Testis (tissue), 3 donors: ENCODE measurements around the gene MMP28. TPM values are rescaled to one million over a fixed set of nuclear protein-coding genes. Genes with fewer than 3 reads are reported as not detected.

Experiments
- DNase-seq: peaks from one replicate; pipeline ENCODE4 v3.0.0-alpha.2; 2019
- H3K27ac ChIP-seq, 2 donors: fragments of 200-600 bp; sonication (generic); one replicate each; pipeline ENCODE4 v1.5.1; 2019
- H3K27me3 ChIP-seq: fragments of 200-600 bp; sonication (generic); one replicate; pipeline ENCODE4 v1.5.1; 2019
- H3K36me3 ChIP-seq: fragments of 200-600 bp; sonication (generic); one replicate; pipeline ENCODE4 v1.5.1; 2017; ENCODE audit warnings: low read depth; ENCODE audit errors: missing control alignments
- H3K4me1 ChIP-seq: fragments of 200-600 bp; sonication (generic); one replicate; pipeline ENCODE4 v1.5.1; 2019
- H3K4me3 ChIP-seq, 2 donors: fragments of 200-600 bp; sonication (generic); one replicate each; pipeline ENCODE4 v1.5.1; 2017 to 2019
- H3K9me3 ChIP-seq: fragments of 200-600 bp; sonication (generic); one replicate; pipeline ENCODE4 v1.5.1; 2017
- CTCF ChIP-seq, 3 experiments: fragments of 450-650 bp in 2 of 3; fragments of 200-600 bp in 1 of 3; sonication (generic) in 1 of 3; IDR thresholded peaks; one replicate each; pipeline ENCODE4 v1.5.1; 2016 to 2019; ENCODE audit warnings: antibody characterized with exemption in 3 of 3, mild to moderate bottlenecking in 2 of 3, moderate library complexity in 1 of 3
- POLR2A ChIP-seq: fragments of 450-650 bp; IDR thresholded peaks from one replicate; pipeline ENCODE4 v1.6.1; 2017; ENCODE audit warnings: antibody characterized with exemption, mild to moderate bottlenecking, moderate library complexity
- WGBS, 2 donors: methylation state at CpG; one replicate each; pipeline ENCODE4 v1.1.5; 2018; 5-methylcytosine and 5-hydroxymethylcytosine counted together
- intact Hi-C: fragments of 100-400 bp; cut with DNase I; formaldehyde crosslinking; loops from one replicate; pipeline ENCODE4 v1.15.1; 2023; ENCODE audit warnings: low total_unique reads
- polyA plus RNA-seq: library from polyadenylated mRNA; stranded (reverse); fragments of 350-450 nt; fragmentation: Illumina TruSeq; extraction: RNeasy Lipid Tissue Mini Kit (QIAGEN cat#74804); gene quantifications from one replicate; pipeline ENCODE4 v1.2.3, GENCODE V29; 2014; ENCODE audit warnings: low read depth, low replicate concordance; ENCODE audit not compliant: insufficient read depth
- total RNA-seq, 2 donors: library from RNA; depleted of rRNA; stranded (reverse); fragments of >200 nt; gene quantifications; one replicate each; pipeline ENCODE4 v1.2.3, GENCODE V29; 2016

MMP28 gene
- total and polyA plus RNA-seq, 3 donors from 2014 or later, result 78.3 to 237 (median 179) TPM

GRCh38 chr17:35763767-35764122 lies 31.7 kb downstream of the MMP28 start:
- WGBS, 2 donors, result 20 to 25% methylated on average over 17 of the region's 17 CpGs
- H3K27ac ChIP-seq, result peak overlapping the region in 1 of 2 donors; percentile 44
- intact Hi-C loops, result no loop called here

GRCh38 chr17:35761601-35762000 lies 33.8 kb downstream of the MMP28 start:
- Histone ChIP-seq H3K27me3 (no peaks in the 10 kb centered on the region), H3K36me3 (no peaks in the 10 kb centered on the region), H3K27ac (no peak overlapping the region), H3K9me3 (no peaks in the 10 kb centered on the region), H3K4me3 (no peak overlapping the region), H3K4me1 (peaks cover 24% of the 10 kb centered on the region)
- no peak for DNase-seq
- intact Hi-C loops, result no loop called here
- 85 to 90% methylated on average over 5 of the region's 5 CpGs for WGBS, 2 donors
- no peak for TF ChIP-seq POLR2A
- TF ChIP-seq CTCF (IDR thresholded peaks at IDR 0.05), result no peak

More at GRCh38 chr17:35763767-35764122, 31.7 kb downstream of the MMP28 start:
- DNase-seq, result no peak
- Histone ChIP-seq H3K4me1 (peaks cover 25% of the 10 kb centered on the region), H3K4me3 (peak overlapping the region; percentile 58 to 59), H3K9me3 (no peaks in the 10 kb centered on the region), H3K36me3 (no peaks in the 10 kb centered on the region), H3K27me3 (no peaks in the 10 kb centered on the region)
- TF ChIP-seq CTCF (IDR thresholded peaks at IDR 0.05), result no peak

- DNase-seq, result no peak
- Histone ChIP-seq H3K4me3 (no peak within 1 kb of the TSS), H3K27ac (no peak within 1 kb of the TSS), H3K27me3 (no peaks in the 10 kb centered on the region), H3K4me1 (peaks cover 14% of the 10 kb centered on the region), H3K9me3 (no peaks in the 10 kb centered on the region), H3K36me3 (no peaks in the 10 kb centered on the region)
- intact Hi-C loops, result no loop called here
- 75 to 93% methylated on average over 1 of the region's 1 CpG for WGBS, 2 donors
- TF ChIP-seq POLR2A (no peak), CTCF (IDR thresholded peaks at IDR 0.05) (no peak)
These were observed 34.9 kb downstream of the MMP28 start, which contains the start of gene C17orf50 for GRCh38 chr17:35760587-35760986. Gene C17orf50, plus strand, starts transcription at chr17:35760887. Its CDS starts 55 bp downstream, at chr17:35760942.

- DNase-seq, result no peak
- TF ChIP-seq POLR2A (no peak), CTCF (IDR thresholded peaks at IDR 0.05) (no peak)
- no peaks in the 10 kb centered on the region for H3K36me3 ChIP-seq
- intact Hi-C loops, result no loop called here
- H3K4me1 ChIP-seq, result peaks cover 3% of the 10 kb centered on the region
- no peaks in the 10 kb centered on the region for H3K9me3 ChIP-seq
- no peak overlapping the region for H3K4me3 ChIP-seq
- H3K27me3 ChIP-seq, result no peaks in the 10 kb centered on the region
- no peak overlapping the region for H3K27ac ChIP-seq
These were observed 38.2 kb downstream of the MMP28 start for GRCh38 chr17:35757243-35757642.

GRCh38 chr17:35752945-35753764 lies 42.3 kb downstream of the MMP28 start, which contains the start of gene GAS2L2:
Gene GAS2L2, minus strand, starts transcription at chr17:35753239. Its CDS starts 389 bp downstream, at chr17:35752850.
- intact Hi-C loops, result loop anchor here (5.0 kb wide), 1 partner anchor 136 kb away; no protein-coding TSS in a partner anchor
- H3K4me3 ChIP-seq, result no peak within 1 kb of the TSS
- H3K27ac ChIP-seq, result no peak within 1 kb of the TSS
- TF ChIP-seq CTCF (IDR thresholded peaks at IDR 0.05), result no peak
- no peak for TF ChIP-seq POLR2A
- H3K4me1 ChIP-seq, result peaks cover 11% of the 10 kb centered on the region
- DNase-seq, result no peak
- no peaks in the 10 kb centered on the region for H3K9me3 ChIP-seq
- 46 to 61% methylated on average over 7 to 9 of the region's 9 CpGs for WGBS, 2 donors
- H3K36me3 ChIP-seq, result no peaks in the 10 kb centered on the region
- H3K27me3 ChIP-seq, result no peaks in the 10 kb centered on the region
